Cardiac muscle cell (in vitro differentiated cells and primary cell): ENCODE measurements around the gene PCDHGA2. TPM values are rescaled to one million over a fixed set of nuclear protein-coding genes. Genes with fewer than 3 reads are reported as not detected.
"Not testable (repeated sequence)": the region's sequence is repeated elsewhere in the genome, so short reads cannot be mapped to it uniquely, and the experiment has no call there.

Source experiments
- DNase-seq, 2 donors: peaks; one replicate each; pipeline versions ENCODE4 v3.0.0 to v3.0.0-alpha.2; 2010 to 2017; ENCODE audit warnings: low read depth in 1 of 2, low spot score in 1 of 2
- H3K27ac ChIP-seq: fragments of 200-600 bp; sonication (generic); 2 replicates; pipeline ENCODE4 v1.5.1; 2016
- H3K27me3 ChIP-seq: fragments of 200-600 bp; sonication (generic); 2 replicates; pipeline ENCODE4 v1.6.0; 2016; ENCODE audit warnings: control low read depth
- H3K36me3 ChIP-seq: fragments of 200-600 bp; sonication (generic); 2 replicates; pipeline ENCODE4 v1.5.1; 2016; ENCODE audit warnings: control low read depth
- H3K4me1 ChIP-seq: fragments of 200-600 bp; sonication (generic); 2 replicates; pipeline ENCODE4 v1.8.1; 2017; ENCODE audit warnings: low read depth, mild to moderate bottlenecking, mixed run types
- H3K4me3 ChIP-seq: fragments of 200-600 bp; sonication (generic); 2 replicates; pipeline ENCODE4 v1.5.1; 2016; ENCODE audit warnings: mild to moderate bottlenecking
- H3K9me3 ChIP-seq: fragments of 200-600 bp; sonication (generic); 2 replicates; pipeline ENCODE4 v1.5.1; 2017; ENCODE audit warnings: low read depth, mild to moderate bottlenecking, control low read depth
- polyA plus RNA-seq: library from polyadenylated mRNA; unstranded; fragments of >200 nt; fragmentation: Nextera tagmentation; extraction: Ambion mirVana; gene quantifications from 2 replicates; pipeline ENCODE4 v1.2.1, GENCODE V29; 2016
- total RNA-seq: library from RNA; depleted of rRNA; stranded (reverse); fragments of >200 nt; gene quantifications from 2 replicates; pipeline ENCODE4 v1.2.3, GENCODE V29; 2016
- TF ChIP-seq, protein P1 (sequence below): IDR thresholded peaks from 2 replicates; pipeline ENCODE4 v1.5.1; 2012; ENCODE audit warnings: low read depth, mild to moderate bottlenecking, low read length

Gene PCDHGA2
- total and polyA plus RNA-seq, 2 experiments from 2014 or later = 0.18 to 0.95 TPM

- Histone ChIP-seq H3K27me3 (no peaks in the 10 kb centered on the region), H3K36me3 (no peaks in the 10 kb centered on the region), H3K4me1 (no peaks in the 10 kb centered on the region), H3K4me3 (no peak overlapping the region), H3K9me3 (no peaks in the 10 kb centered on the region), H3K27ac (peak overlapping the region; percentile 60)
- no peak for DNase-seq
- TF ChIP-seq, protein P1, sequence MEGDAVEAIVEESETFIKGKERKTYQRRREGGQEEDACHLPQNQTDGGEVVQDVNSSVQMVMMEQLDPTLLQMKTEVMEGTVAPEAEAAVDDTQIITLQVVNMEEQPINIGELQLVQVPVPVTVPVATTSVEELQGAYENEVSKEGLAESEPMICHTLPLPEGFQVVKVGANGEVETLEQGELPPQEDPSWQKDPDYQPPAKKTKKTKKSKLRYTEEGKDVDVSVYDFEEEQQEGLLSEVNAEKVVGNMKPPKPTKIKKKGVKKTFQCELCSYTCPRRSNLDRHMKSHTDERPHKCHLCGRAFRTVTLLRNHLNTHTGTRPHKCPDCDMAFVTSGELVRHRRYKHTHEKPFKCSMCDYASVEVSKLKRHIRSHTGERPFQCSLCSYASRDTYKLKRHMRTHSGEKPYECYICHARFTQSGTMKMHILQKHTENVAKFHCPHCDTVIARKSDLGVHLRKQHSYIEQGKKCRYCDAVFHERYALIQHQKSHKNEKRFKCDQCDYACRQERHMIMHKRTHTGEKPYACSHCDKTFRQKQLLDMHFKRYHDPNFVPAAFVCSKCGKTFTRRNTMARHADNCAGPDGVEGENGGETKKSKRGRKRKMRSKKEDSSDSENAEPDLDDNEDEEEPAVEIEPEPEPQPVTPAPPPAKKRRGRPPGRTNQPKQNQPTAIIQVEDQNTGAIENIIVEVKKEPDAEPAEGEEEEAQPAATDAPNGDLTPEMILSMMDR = no peak
Measured at GRCh38 chr5:141343953-141344463, 5.4 kb downstream of the PCDHGA2 start.

DNA sequence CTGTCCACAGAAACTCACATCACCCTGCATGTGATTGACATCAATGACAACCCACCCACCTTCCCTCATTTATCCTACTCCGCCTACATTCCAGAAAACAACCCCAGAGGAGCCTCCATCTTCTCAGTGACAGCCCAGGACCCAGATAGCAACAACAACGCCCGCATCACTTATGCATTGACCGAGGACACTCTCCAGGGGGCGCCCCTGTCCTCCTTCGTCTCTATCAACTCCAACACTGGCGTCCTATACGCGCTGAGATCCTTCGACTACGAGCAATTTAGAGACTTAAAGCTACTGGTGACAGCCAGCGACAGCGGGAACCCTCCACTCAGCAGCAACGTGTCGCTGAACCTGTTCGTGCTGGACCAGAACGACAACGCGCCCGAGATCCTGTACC, 6.8 kb downstream of the PCDHGA2 start:
- TF ChIP-seq, protein P1 = no peak
- Histone ChIP-seq H3K27me3 (no peaks in the 10 kb centered on the region), H3K9me3 (no peaks in the 10 kb centered on the region)

DNA sequence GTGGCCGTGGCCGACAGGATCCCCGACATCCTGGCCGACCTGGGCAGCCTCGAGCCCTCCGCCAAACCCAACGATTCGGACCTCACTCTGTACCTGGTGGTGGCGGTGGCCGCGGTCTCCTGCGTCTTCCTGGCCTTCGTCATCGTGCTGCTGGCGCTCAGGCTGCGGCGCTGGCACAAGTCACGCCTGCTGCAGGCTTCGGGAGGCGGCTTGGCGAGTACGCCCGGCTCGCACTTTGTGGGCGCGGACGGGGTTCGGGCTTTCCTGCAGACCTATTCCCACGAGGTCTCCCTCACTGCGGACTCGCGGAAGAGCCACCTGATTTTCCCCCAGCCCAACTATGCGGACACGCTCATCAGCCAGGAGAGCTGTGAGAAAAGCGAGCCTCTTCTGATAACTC, 7.5 kb downstream of the PCDHGA2 start:
- H3K4me1 ChIP-seq, H3K36me3 ChIP-seq: not testable (repeated sequence)

More for the DNA sequence above, 6.8 kb downstream of the PCDHGA2 start:
- H3K4me1 ChIP-seq = no peaks in the 10 kb centered on the region
- H3K4me3 ChIP-seq = no peak overlapping the region
- no peak overlapping the region for H3K27ac ChIP-seq
- no peaks in the 10 kb centered on the region for H3K36me3 ChIP-seq
- DNase-seq = no peak

GRCh38 chr5:141349917-141350619, 11.5 kb downstream of the PCDHGA2 start, which contains the start of gene PCDHGB1:
Gene PCDHGB1 (plus strand): TSS chr5:141350099. CDS start chr5:141350261, 162 bp downstream.
- peak; percentile 30 to 59 for DNase-seq
- Histone ChIP-seq H3K27ac (no peak within 1 kb of the TSS), H3K9me3 (no peaks in the 10 kb centered on the region), H3K4me1 (no peaks in the 10 kb centered on the region), H3K27me3 (no peaks in the 10 kb centered on the region), H3K36me3 (no peaks in the 10 kb centered on the region), H3K4me3 (no peak within 1 kb of the TSS)
- TF ChIP-seq, protein P1 = peak; percentile 53

More for the DNA sequence above, 7.5 kb downstream of the PCDHGA2 start:
- not testable (repeated sequence) for DNase-seq, H3K4me3 ChIP-seq, H3K9me3 ChIP-seq, H3K27me3 ChIP-seq, H3K27ac ChIP-seq

GRCh38 chr5:141351591-141351990, 13.0 kb downstream of the PCDHGA2 start:
- TF ChIP-seq, protein P1 = no peak
- no peaks in the 10 kb centered on the region for H3K9me3 ChIP-seq
- no peak overlapping the region for H3K27ac ChIP-seq
- H3K27me3 ChIP-seq = no peaks in the 10 kb centered on the region
- no peak overlapping the region for H3K4me3 ChIP-seq
- no peaks in the 10 kb centered on the region for H3K36me3 ChIP-seq
- no peaks in the 10 kb centered on the region for H3K4me1 ChIP-seq
- no peak for DNase-seq

GRCh38 chr5:141354900-141355469, 16.4 kb downstream of the PCDHGA2 start, which contains the start of gene PCDHGA4:
Gene PCDHGA4 (plus strand): TSS chr5:141355021. CDS start chr5:141355108, 87 bp downstream.
- Histone ChIP-seq H3K4me1 (no peaks in the 10 kb centered on the region), H3K4me3 (no peak within 1 kb of the TSS), H3K36me3 (no peaks in the 10 kb centered on the region), H3K9me3 (no peaks in the 10 kb centered on the region), H3K27me3 (no peaks in the 10 kb centered on the region), H3K27ac (no peak within 1 kb of the TSS)
- TF ChIP-seq, protein P1 = peak; percentile 39
- DNase-seq = peak in 1 of 2 donors; percentile 30
